ENCODE data around the gene SYT7. TPM values are rescaled to one million over a fixed set of nuclear protein-coding genes. Genes with fewer than 3 reads are reported as not detected.

SYT7 gene
- polyA plus RNA-seq, 3 donors: 4.2 to 10.3 (median 4.8) TPM

GRCh38 chr11:61545921-61546320 is 35.0 kb downstream of the SYT7 start:
- no peak for DNase-seq (ENCODE audit: extremely low read depth in 1 of 11, low read depth in 9 of 11, low spot score in 4 of 11)

- DNase-seq (ENCODE audit: extremely low read depth in 1 of 11, low read depth in 9 of 11, low spot score in 4 of 11): no peak
Observed at GRCh38 chr11:61545341-61545740, 35.5 kb downstream of the SYT7 start.

- no peak for DNase-seq (ENCODE audit: extremely low read depth in 1 of 11, low read depth in 9 of 11, low spot score in 4 of 11)
Observed at GRCh38 chr11:61544466-61544865, 36.4 kb downstream of the SYT7 start.

GRCh38 chr11:61543606-61544306 is 37.1 kb downstream of the SYT7 start:
- no peak for DNase-seq (ENCODE audit: extremely low read depth in 1 of 11, low read depth in 9 of 11, low spot score in 4 of 11)

- no peak for DNase-seq (ENCODE audit: extremely low read depth in 1 of 11, low read depth in 9 of 11, low spot score in 4 of 11)
Observed at GRCh38 chr11:61542705-61543104, 38.2 kb downstream of the SYT7 start.

- no peak for DNase-seq (ENCODE audit: extremely low read depth in 1 of 11, low read depth in 9 of 11, low spot score in 4 of 11)
Observed at GRCh38 chr11:61542024-61542461, 38.8 kb downstream of the SYT7 start.

- no peak for DNase-seq (ENCODE audit: extremely low read depth in 1 of 11, low read depth in 9 of 11, low spot score in 4 of 11)
Observed at GRCh38 chr11:61541598-61541997, 39.3 kb downstream of the SYT7 start.

- no peak for DNase-seq (ENCODE audit: extremely low read depth in 1 of 11, low read depth in 9 of 11, low spot score in 4 of 11)
Observed at GRCh38 chr11:61540528-61540927, 40.3 kb downstream of the SYT7 start.

GRCh38 chr11:61539831-61540357 is 41.0 kb downstream of the SYT7 start:
- no peak for DNase-seq (ENCODE audit: extremely low read depth in 1 of 11, low read depth in 9 of 11, low spot score in 4 of 11)

- DNase-seq (ENCODE audit: extremely low read depth in 1 of 11, low read depth in 9 of 11, low spot score in 4 of 11): no peak
Observed at GRCh38 chr11:61539006-61539405, 41.9 kb downstream of the SYT7 start.

- no peak for DNase-seq (ENCODE audit: extremely low read depth in 1 of 11, low read depth in 9 of 11, low spot score in 4 of 11)
Observed at GRCh38 chr11:61538636-61538961, 42.3 kb downstream of the SYT7 start.

GRCh38 chr11:61537326-61537725 is 43.5 kb downstream of the SYT7 start:
- no peak for DNase-seq (ENCODE audit: extremely low read depth in 1 of 11, low read depth in 9 of 11, low spot score in 4 of 11)

GRCh38 chr11:61536676-61537270 is 44.1 kb downstream of the SYT7 start:
- no peak for DNase-seq (ENCODE audit: extremely low read depth in 1 of 11, low read depth in 9 of 11, low spot score in 4 of 11)

GRCh38 chr11:61535998-61536675 is 44.7 kb downstream of the SYT7 start:
- no peak for DNase-seq (ENCODE audit: extremely low read depth in 1 of 11, low read depth in 9 of 11, low spot score in 4 of 11)

- DNase-seq (ENCODE audit: extremely low read depth in 1 of 11, low read depth in 9 of 11, low spot score in 4 of 11): peak in 1 of 11 donors; percentile 43
Observed at GRCh38 chr11:61534933-61535839, 45.7 kb downstream of the SYT7 start.

GRCh38 chr11:61534025-61534932 is 46.6 kb downstream of the SYT7 start:
- DNase-seq (ENCODE audit: extremely low read depth in 1 of 11, low read depth in 9 of 11, low spot score in 4 of 11): no peak

GRCh38 chr11:61533401-61533800 is 47.5 kb downstream of the SYT7 start:
- no peak for DNase-seq (ENCODE audit: extremely low read depth in 1 of 11, low read depth in 9 of 11, low spot score in 4 of 11)

- DNase-seq (ENCODE audit: extremely low read depth in 1 of 11, low read depth in 9 of 11, low spot score in 4 of 11): no peak
Observed at GRCh38 chr11:61533039-61533375, 47.9 kb downstream of the SYT7 start.

All from renal cortex interstitium (tissue), 11 donors.